ENCODE measurements around the gene FLYWCH1.

- TF ChIP-seq CTCF (IDR thresholded peaks at IDR 0.05): peak; percentile 94
- no peak for TF ChIP-seq EZH2 (IDR thresholded peaks at IDR 0.05; ENCODE audit: borderline replicate concordance, insufficient read depth, low read depth, low read length, poor library complexity, severe bottlenecking)
These were observed 36.8 kb upstream of the FLYWCH1 start for GRCh38 chr16:2874912-2875362.

All from B cell (primary cell).